Esophagus squamous epithelium (tissue), 5 donors: ENCODE results near the gene TCP1. TPM values are rescaled to one million over a fixed set of nuclear protein-coding genes. Genes with fewer than 3 reads are reported as not detected.

ENCODE experiments used
- DNase-seq: peaks from one replicate; lab custom pipeline; 2025; lab: John Stamatoyannopoulos, UW
- H3K27ac ChIP-seq, 4 donors: fragments of 200-600 bp; sonication (generic); one replicate each; pipeline ENCODE4 v1.5.1; 2016 to 2019; ENCODE audit warnings: mild to moderate bottlenecking in 1 of 4
- H3K27me3 ChIP-seq, 4 donors: fragments of 200-600 bp; sonication (generic); 1 replicate in 3 of 4; 2 replicates in 1 of 4; pipeline versions ENCODE4 v1.5.1 to v1.6.0; 2017 to 2021; ENCODE audit warnings: antibody characterized with exemption in 1 of 4
- H3K36me3 ChIP-seq, 3 donors: fragments of 200-600 bp; sonication (generic); one replicate each; pipeline ENCODE4 v1.5.1; 2016 to 2019
- H3K4me1 ChIP-seq, 3 donors: fragments of 200-600 bp; sonication (generic); one replicate each; pipeline ENCODE4 v1.5.1; 2017 to 2019
- H3K4me3 ChIP-seq, 4 donors: fragments of 200-600 bp; sonication (generic); 1 replicate in 3 of 4; 2 replicates in 1 of 4; pipeline ENCODE4 v1.5.1; 2016 to 2019; ENCODE audit warnings: mild to moderate bottlenecking in 2 of 4, moderate library complexity in 1 of 4
- H3K9me3 ChIP-seq, 3 donors: fragments of 200-600 bp; sonication (generic); one replicate each; pipeline ENCODE4 v1.5.1; 2016 to 2019
- CTCF ChIP-seq, 6 experiments: fragments of 450-650 bp in 4 of 6; fragments of 200-600 bp in 2 of 6; sonication (generic) in 2 of 6; IDR thresholded peaks; one replicate each; pipeline ENCODE4 v1.5.1; 2016 to 2019; ENCODE audit warnings: antibody characterized with exemption in 6 of 6, mild to moderate bottlenecking in 4 of 6, moderate library complexity in 4 of 6
- POLR2A ChIP-seq, 4 donors: fragments of 450-650 bp; IDR thresholded peaks; one replicate each; pipeline ENCODE4 v1.6.1; 2017; ENCODE audit warnings: antibody characterized with exemption in 4 of 4, mild to moderate bottlenecking in 4 of 4, moderate library complexity in 3 of 4
- WGBS, 2 donors: methylation state at CpG; one replicate each; pipeline ENCODE4 v1.1.5; 2018; 5-methylcytosine and 5-hydroxymethylcytosine counted together
- intact Hi-C: fragments of 100-400 bp; cut with DNase I; formaldehyde crosslinking; loops from one replicate; pipeline ENCODE4 v1.15.0; 2022
- total RNA-seq, 4 donors: library from RNA; depleted of rRNA; stranded (reverse); fragments of >200 nt; gene quantifications; one replicate each; pipeline ENCODE4 v1.1.0, GENCODE V29; 2016
- donor health status: DM: yes; HTN: yes; CAD: no.

TCP1 gene
- total RNA-seq, 4 donors from 2014 or later = 75.1 to 189 (median 172) TPM

DNA sequence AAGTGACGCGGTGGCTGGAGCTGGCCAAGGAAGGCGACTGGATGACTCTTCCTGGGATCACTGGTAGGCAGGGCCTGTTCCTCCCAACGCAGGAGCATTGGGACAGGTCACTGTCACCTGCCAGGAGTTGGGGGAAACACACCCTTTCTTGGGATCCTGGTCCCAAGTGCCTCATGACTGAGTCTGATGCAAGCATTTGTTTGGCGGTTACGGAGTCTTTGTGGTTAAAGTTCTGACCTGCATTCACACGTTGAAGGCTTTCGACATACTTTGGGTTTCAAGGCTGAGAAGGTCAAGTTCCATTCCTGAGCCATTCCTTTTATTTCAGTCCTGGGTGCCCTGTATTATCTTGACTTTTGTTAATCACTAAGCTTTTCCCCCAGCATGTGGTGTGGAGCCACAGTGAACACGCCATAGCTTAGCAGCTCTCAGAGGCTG, 16.6 kb upstream of the TCP1 start:
- no peak for DNase-seq
- H3K4me1 ChIP-seq = peaks cover 0 to 9% (median 0%) of the 10 kb centered on the region in 3 donors
- WGBS, 2 donors = 76 to 79% methylated on average over 7 to 9 of the region's 9 CpGs
- TF ChIP-seq CTCF (IDR thresholded peaks at IDR 0.05) (no peak), POLR2A (IDR thresholded peaks at IDR 0.05) (no peak)
- no peaks in the 10 kb centered on the region for H3K9me3 ChIP-seq
- no peak overlapping the region for H3K27ac ChIP-seq
- no peaks in the 10 kb centered on the region for H3K36me3 ChIP-seq
- no peaks in the 10 kb centered on the region for H3K27me3 ChIP-seq
- H3K4me3 ChIP-seq = no peak overlapping the region
- intact Hi-C loops = no loop called here

GRCh38 chr6:159805440-159806020, 16.1 kb upstream of the TCP1 start:
- TF ChIP-seq POLR2A (IDR thresholded peaks at IDR 0.05) = no peak
- TF ChIP-seq CTCF (IDR thresholded peaks at IDR 0.05) = no peak
- H3K27me3 ChIP-seq = no peaks in the 10 kb centered on the region

GRCh38 chr6:159804504-159804903, 15.1 kb upstream of the TCP1 start:
- Histone ChIP-seq H3K4me1 (peaks cover 0 to 9% (median 0%) of the 10 kb centered on the region in 3 donors), H3K27me3 (no peaks in the 10 kb centered on the region), H3K36me3 (peaks cover 0 to 10% (median 6%) of the 10 kb centered on the region in 3 donors), H3K27ac (no peak overlapping the region), H3K9me3 (no peaks in the 10 kb centered on the region), H3K4me3 (no peak overlapping the region)
- TF ChIP-seq CTCF (IDR thresholded peaks at IDR 0.05) (no peak), POLR2A (IDR thresholded peaks at IDR 0.05) (no peak)
- intact Hi-C loops = no loop called here
- WGBS, 2 donors = 78 to 87% methylated on average over 9 of the region's 10 CpGs
- no peak for DNase-seq

More at GRCh38 chr6:159805440-159806020, 16.1 kb upstream of the TCP1 start:
- 87 to 95% methylated on average over 6 of the region's 6 CpGs for WGBS, 2 donors
- no peak for DNase-seq
- no peak overlapping the region for H3K27ac ChIP-seq
- no peak overlapping the region for H3K4me3 ChIP-seq
- intact Hi-C loops = no loop called here
- no peaks in the 10 kb centered on the region for H3K9me3 ChIP-seq
- H3K4me1 ChIP-seq = peaks cover 0 to 9% (median 0%) of the 10 kb centered on the region in 3 donors
- no peaks in the 10 kb centered on the region for H3K36me3 ChIP-seq

- DNase-seq = no peak
- TF ChIP-seq CTCF (IDR thresholded peaks at IDR 0.05) (no peak), POLR2A (IDR thresholded peaks at IDR 0.05) (no peak)
- peaks cover 0 to 36% (median 16%) of the 10 kb centered on the region in 3 donors for H3K36me3 ChIP-seq
Observed at GRCh38 chr6:159801935-159802334, 12.5 kb upstream of the TCP1 start.

GRCh38 chr6:159800141-159800865, 10.9 kb upstream of the TCP1 start, which contains the start of gene PNLDC1:
Gene PNLDC1, plus strand, starts transcription at chr6:159800276. Its CDS starts 32 bp downstream, at chr6:159800308.
- Histone ChIP-seq H3K27me3 (no peaks in the 10 kb centered on the region), H3K4me3 (no peak within 1 kb of the TSS), H3K9me3 (no peaks in the 10 kb centered on the region), H3K36me3 (peaks cover 0 to 51% (median 16%) of the 10 kb centered on the region in 3 donors), H3K4me1 (peaks cover 0 to 10% (median 0%) of the 10 kb centered on the region in 3 donors), H3K27ac (no peak within 1 kb of the TSS)
- intact Hi-C loops = no loop called here
- no peak for DNase-seq
- TF ChIP-seq POLR2A (IDR thresholded peaks at IDR 0.05) = no peak
- no peak for TF ChIP-seq CTCF (IDR thresholded peaks at IDR 0.05)
- 79 to 86% methylated on average over 28 to 42 of the region's 50 CpGs for WGBS, 2 donors

More at GRCh38 chr6:159801935-159802334, 12.5 kb upstream of the TCP1 start:
- Histone ChIP-seq H3K9me3 (no peaks in the 10 kb centered on the region), H3K27ac (no peak overlapping the region), H3K27me3 (no peaks in the 10 kb centered on the region), H3K4me1 (peaks cover 0 to 5% (median 0%) of the 10 kb centered on the region in 3 donors), H3K4me3 (no peak overlapping the region)
- intact Hi-C loops = no loop called here
- 76 to 79% methylated on average over 8 of the region's 8 CpGs for WGBS, 2 donors
